HEK293T (cell line): Measurements from ENCODE around the gene SNCA.

Source experiments
- CTCF ChIA-PET: fragments of 350-600 bp; formaldehyde crosslinking; extraction: SDS; loops from one replicate; lab custom pipeline; 2021; ENCODE audit warnings: antibody characterized with exemption, inconsistent platforms; lab: Yijun Ruan, JAX
- POLR2A ChIA-PET: fragments of 350-600 bp; formaldehyde crosslinking; extraction: SDS; loops from one replicate; lab custom pipeline; 2020; ENCODE audit warnings: antibody characterized with exemption, inconsistent platforms; lab: Yijun Ruan, JAX
- DNase-seq: peaks from one replicate; pipeline ENCODE4 v3.0.0; 2012; ENCODE audit warnings: mixed read lengths; ENCODE audit errors: extremely low spot score
- ARNT ChIP-seq: fragments of 450-650 bp; IDR thresholded peaks from 2 replicates; pipeline ENCODE4 v1.6.1; 2017; ENCODE audit warnings: mild to moderate bottlenecking
- BHLHE40 ChIP-seq: fragments of 450-650 bp; IDR thresholded peaks from 2 replicates; pipeline ENCODE4 v1.6.1; 2016; ENCODE audit warnings: mild to moderate bottlenecking, moderate library complexity, borderline replicate concordance
- CTBP1 ChIP-seq: fragments of 450-650 bp; IDR thresholded peaks from 2 replicates; pipeline ENCODE4 v1.6.1; 2016; ENCODE audit warnings: borderline replicate concordance
- ELF4 ChIP-seq: fragments of 450-650 bp; IDR thresholded peaks from 2 replicates; pipeline ENCODE4 v1.6.1; 2017; ENCODE audit warnings: antibody characterized with exemption
- FOXA1 ChIP-seq: fragments of 450-650 bp; IDR thresholded peaks from 2 replicates; pipeline ENCODE4 v1.6.1; 2016; ENCODE audit warnings: mild to moderate bottlenecking
- FOXK2 ChIP-seq: fragments of 450-650 bp; IDR thresholded peaks from 2 replicates; pipeline ENCODE4 v1.6.1; 2016; ENCODE audit warnings: mild to moderate bottlenecking
- FOXM1 ChIP-seq: fragments of 450-650 bp; IDR thresholded peaks from 2 replicates; pipeline ENCODE4 v1.6.1; 2017; ENCODE audit warnings: mild to moderate bottlenecking, borderline replicate concordance
- HDGF ChIP-seq: fragments of 450-650 bp; IDR thresholded peaks from 2 replicates; pipeline ENCODE4 v1.6.1; 2017; ENCODE audit warnings: antibody characterized with exemption, borderline replicate concordance
- L3MBTL2 ChIP-seq: fragments of 450-650 bp; conservative IDR thresholded peaks from 2 replicates; pipeline ENCODE4 v1.6.1; 2016; ENCODE audit warnings: mild to moderate bottlenecking
- LEF1 ChIP-seq: fragments of 450-650 bp; IDR thresholded peaks from 2 replicates; pipeline ENCODE4 v1.6.1; 2017; ENCODE audit warnings: mild to moderate bottlenecking, borderline replicate concordance
- NFRKB ChIP-seq: fragments of 450-650 bp; IDR thresholded peaks from 2 replicates; pipeline ENCODE4 v1.6.1; 2016; ENCODE audit warnings: mild to moderate bottlenecking, moderate library complexity
- PKNOX1 ChIP-seq: fragments of 450-650 bp; IDR thresholded peaks from 2 replicates; pipeline ENCODE4 v1.6.1; 2016
- SP1 ChIP-seq: fragments of 450-650 bp; IDR thresholded peaks from 2 replicates; pipeline ENCODE4 v1.6.1; 2017
- SUZ12 ChIP-seq: fragments of 450-650 bp; IDR thresholded peaks from 2 replicates; pipeline ENCODE4 v1.6.1; 2016; ENCODE audit warnings: mild to moderate bottlenecking
- TARDBP ChIP-seq: fragments of 450-650 bp; IDR thresholded peaks from 2 replicates; pipeline ENCODE4 v1.6.1; 2016
- ZNF384 ChIP-seq: fragments of 450-650 bp; IDR thresholded peaks from 2 replicates; pipeline ENCODE4 v1.6.1; 2016

Gene SNCA

GRCh38 chr4:89814362-89814761 lies 22.6 kb downstream of the SNCA start:
- DNase-seq = no peak
- CTCF ChIA-PET = no interaction called here
- POLR2A ChIA-PET = no interaction called here
- TF ChIP-seq TARDBP (no peak), FOXA1 (no peak)

GRCh38 chr4:89813197-89813596 lies 23.8 kb downstream of the SNCA start:
- CTCF ChIA-PET = no interaction called here
- no peak for TF ChIP-seq BHLHE40
- TF ChIP-seq FOXK2 = no peak
- no peak for TF ChIP-seq ELF4
- TF ChIP-seq ZNF384 = no peak
- TF ChIP-seq ARNT = no peak
- no peak for TF ChIP-seq HDGF
- no peak for TF ChIP-seq L3MBTL2
- TF ChIP-seq FOXM1 = no peak
- TF ChIP-seq PKNOX1 = no peak
- TF ChIP-seq NFRKB = no peak
- no peak for TF ChIP-seq SUZ12
- TF ChIP-seq FOXA1 = no peak
- TF ChIP-seq SP1 = no peak
- TF ChIP-seq CTBP1 = no peak
- no peak for TF ChIP-seq TARDBP
- no peak for TF ChIP-seq LEF1
- POLR2A ChIA-PET = no interaction called here
- DNase-seq = no peak

- ChIA-PET CTCF (no interaction called here), POLR2A (no interaction called here)
- TF ChIP-seq SUZ12 = no peak
- TF ChIP-seq NFRKB = no peak
- no peak for TF ChIP-seq L3MBTL2
- no peak for TF ChIP-seq FOXA1
- no peak for TF ChIP-seq ARNT
- TF ChIP-seq HDGF = no peak
- no peak for TF ChIP-seq FOXK2
- TF ChIP-seq FOXM1 = no peak
- TF ChIP-seq PKNOX1 = no peak
- no peak for TF ChIP-seq SP1
- DNase-seq = no peak
These were observed 29.4 kb downstream of the SNCA start for GRCh38 chr4:89807441-89808140.

- CTCF ChIA-PET = interaction anchor here (0.6 kb wide), 1 partner anchor 139 kb away, joined by 3 read pairs; no protein-coding TSS in a partner anchor
- DNase-seq = no peak
- TF ChIP-seq SP1 = no peak
- TF ChIP-seq FOXA1 = no peak
- TF ChIP-seq HDGF = no peak
- no peak for TF ChIP-seq FOXM1
- TF ChIP-seq NFRKB = no peak
- TF ChIP-seq PKNOX1 = no peak
- TF ChIP-seq CTBP1 = no peak
- TF ChIP-seq FOXK2 = no peak
- TF ChIP-seq BHLHE40 = no peak
- no peak for TF ChIP-seq LEF1
- no peak for TF ChIP-seq ZNF384
- TF ChIP-seq L3MBTL2 = no peak
- no peak for TF ChIP-seq ELF4
- no peak for TF ChIP-seq ARNT
- no peak for TF ChIP-seq SUZ12
- POLR2A ChIA-PET = no interaction called here
These were observed 31.7 kb downstream of the SNCA start for GRCh38 chr4:89805297-89805696.

GRCh38 chr4:89803915-89804314 lies 33.0 kb downstream of the SNCA start:
- CTCF ChIA-PET = no interaction called here

GRCh38 chr4:89803036-89803435 lies 33.9 kb downstream of the SNCA start:
- ChIA-PET POLR2A (no interaction called here), CTCF (no interaction called here)
- no peak for DNase-seq
- no peak for TF ChIP-seq ELF4
- TF ChIP-seq NFRKB = no peak
- no peak for TF ChIP-seq ARNT
- TF ChIP-seq SUZ12 = no peak
- no peak for TF ChIP-seq HDGF
- no peak for TF ChIP-seq LEF1
- TF ChIP-seq FOXM1 = no peak
- TF ChIP-seq FOXK2 = no peak

More at GRCh38 chr4:89803915-89804314, 33.0 kb downstream of the SNCA start:
- no peak for DNase-seq
- POLR2A ChIA-PET = no interaction called here
- no peak for TF ChIP-seq FOXM1
- no peak for TF ChIP-seq LEF1
- TF ChIP-seq HDGF = no peak
